ENCODE results near the gene TTC21A. TPM values are rescaled to one million over a fixed set of nuclear protein-coding genes. Genes with fewer than 3 reads are reported as not detected.

The TTC21A gene
- total and polyA plus RNA-seq, 2 of the 13 experiments (the other 11 are each of a cell fraction or from before 2014, with no cell fraction given), result 0.31 to 1.5 TPM

GRCh38 chr3:39099738-39100499, 7.6 kb upstream of the TTC21A start:
- no peak overlapping the region for H2AFZ ChIP-seq (ENCODE audit: low read length)
- H3K79me2 ChIP-seq (ENCODE audit: insufficient read depth, low read length), result peaks cover 6% of the 10 kb centered on the region
- no peak overlapping the region for H3K27ac ChIP-seq (ENCODE audit: extremely low read length, insufficient read depth, low read length)
- ATAC-seq (no peak), FAIRE-seq (no peak), DNase-seq (ENCODE audit: low spot score) (no peak)
- H4K20me1 ChIP-seq (ENCODE audit: insufficient read depth, low read length), result no peaks in the 10 kb centered on the region
- WGBS (ENCODE audit: low lambda C conversion rate), result 100% methylated on average over 2 of the region's 2 CpGs
- in situ Hi-C loops (cut with HindIII; ENCODE audit: extremely low pct_ligation_motif_present, low pct_unique_long_range_greater_than_20kb), result no loop called here
- H3K9me3 ChIP-seq (ENCODE audit: low read length), result no peaks in the 10 kb centered on the region
- POLR2A ChIA-PET, result no interaction called here
- intact Hi-C loops (cut with micrococcal nuclease; ENCODE audit: unreplicated experiment), result loop anchor here (5.0 kb wide), 1 partner anchor 1643 kb away; no protein-coding TSS in a partner anchor
- TF ChIP-seq ZNF407 (CRISPR knock-in tag; IDR thresholded peaks at IDR 0.05; ENCODE audit: not compliant biosample characterization) (no peak), ZNF431 (CRISPR knock-in tag; IDR thresholded peaks at IDR 0.05; ENCODE audit: borderline replicate concordance, low read depth) (no peak), SRSF9 (IDR thresholded peaks at IDR 0.05; ENCODE audit: borderline replicate concordance, insufficient read depth, low read depth, low read length, poor library complexity, severe bottlenecking) (no peak), SOX13 (IDR thresholded peaks at IDR 0.05) (no peak), SOX13 (CRISPR knock-in tag; conservative IDR thresholded peaks at IDR 0.05 in 1 of 2, IDR thresholded peaks at IDR 0.05 in 1 of 2) (no peak), TFDP1 (CRISPR knock-in tag; IDR thresholded peaks at IDR 0.05; ENCODE audit: borderline replicate concordance) (no peak), ZNF790 (CRISPR knock-in tag; IDR thresholded peaks at IDR 0.05; ENCODE audit: borderline replicate concordance) (no peak), HNRNPL (IDR thresholded peaks at IDR 0.05; ENCODE audit: low read depth, low read length) (no peak), EHMT2 (IDR thresholded peaks at IDR 0.05; ENCODE audit: borderline replicate concordance, low read depth, low read length) (no peak), ZNF263 (CRISPR knock-in tag; IDR thresholded peaks at IDR 0.05) (no peak), ZNF660 (CRISPR knock-in tag; IDR thresholded peaks at IDR 0.05; ENCODE audit: borderline replicate concordance, low read depth) (no peak), PPARG (CRISPR knock-in tag; conservative IDR thresholded peaks at IDR 0.05) (no peak)
- no TSS peak for BruUV-seq (replicated peaks)
- H3K27me3 ChIP-seq (ENCODE audit: control insufficient read depth in 1 of 2, insufficient read depth in 2 of 2, low read length in 2 of 2), result no peaks in the 10 kb centered on the region
- no peak overlapping the region for H3K4me3 ChIP-seq (replicated peaks in 1 of 3; ENCODE audit: insufficient read depth in 1 of 3, low read depth in 2 of 3, low read length in 3 of 3)
- peaks cover 13 to 53% of the 10 kb centered on the region in 2 experiments for H3K36me3 ChIP-seq (replicated peaks in 1 of 2; ENCODE audit: control insufficient read depth in 1 of 2, insufficient read depth in 2 of 2, low read length in 2 of 2)
- H3K4me2 ChIP-seq (ENCODE audit: low read depth, low read length), result no peak overlapping the region
- no peak overlapping the region for H3K9ac ChIP-seq (ENCODE audit: insufficient read depth, low read depth, low read length)
- CTCF ChIA-PET (ENCODE audit: low intra/inter-chr PET ratio, low total read pairs), result no interaction called here
- peaks cover 23% of the 10 kb centered on the region for H3K4me1 ChIP-seq (ENCODE audit: insufficient read depth, low read length)

Measured in HepG2 (cell line).